Gastroesophageal sphincter (tissue), 3 donors: ENCODE results near the gene KLHL17.

Source experiments
- EP300 ChIP-seq: sonication (generic); formaldehyde crosslinking; IDR thresholded peaks from one replicate; pipeline ENCODE4 v1.6.1; 2017; ENCODE audit warnings: antibody characterized with exemption, mild to moderate bottlenecking
- POLR2A ChIP-seq, 2 donors: fragments of 450-650 bp; IDR thresholded peaks; one replicate each; pipeline ENCODE4 v1.6.1; 2017; ENCODE audit warnings: antibody characterized with exemption in 2 of 2, mild to moderate bottlenecking in 2 of 2, moderate library complexity in 1 of 2
- POLR2AphosphoS5 ChIP-seq: sonication (generic); formaldehyde crosslinking; IDR thresholded peaks from one replicate; pipeline ENCODE4 v1.6.1; 2017; ENCODE audit warnings: antibody characterized with exemption
- TF ChIP-seq, protein P1 (sequence below), 4 experiments: fragments of 200-600 bp in 2 of 4; fragments of 450-650 bp in 2 of 4; sonication (generic) in 1 of 4; IDR thresholded peaks; one replicate each; pipeline ENCODE4 v1.5.1; 2017 to 2019; ENCODE audit warnings: antibody characterized with exemption in 4 of 4, mild to moderate bottlenecking in 2 of 4, moderate library complexity in 2 of 4

DNA sequence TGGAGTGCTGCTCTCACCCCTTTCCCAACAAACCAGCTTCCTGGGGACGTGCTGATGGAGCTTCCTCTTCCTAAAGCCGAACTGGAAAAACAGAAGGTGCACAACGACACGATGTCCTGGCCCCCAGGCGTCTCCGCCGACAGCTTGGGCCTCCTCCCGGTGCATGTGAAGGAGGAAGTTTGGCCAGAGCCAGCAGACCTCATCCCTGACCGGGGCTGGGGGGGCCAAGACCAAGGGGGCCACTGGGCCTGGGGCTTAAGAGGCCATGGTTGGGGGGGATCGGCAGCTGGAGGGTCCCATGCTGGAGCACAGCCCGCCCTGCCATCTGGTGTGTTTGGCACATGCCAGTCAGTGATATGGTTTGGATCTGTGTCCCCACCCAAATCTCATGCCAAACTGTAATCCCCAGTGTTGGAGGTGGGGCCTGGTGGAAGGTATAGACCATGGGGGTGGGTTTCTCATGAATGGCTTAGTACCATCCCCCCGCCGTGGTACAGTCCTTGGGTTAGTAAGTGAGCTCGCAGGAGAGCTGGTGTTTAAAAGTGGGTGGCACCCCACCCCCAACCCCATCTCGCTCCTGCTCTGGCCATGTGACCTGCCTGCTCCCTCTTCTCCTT lies 33.1 kb downstream of the KLHL17 start:
- TF ChIP-seq, protein P1, sequence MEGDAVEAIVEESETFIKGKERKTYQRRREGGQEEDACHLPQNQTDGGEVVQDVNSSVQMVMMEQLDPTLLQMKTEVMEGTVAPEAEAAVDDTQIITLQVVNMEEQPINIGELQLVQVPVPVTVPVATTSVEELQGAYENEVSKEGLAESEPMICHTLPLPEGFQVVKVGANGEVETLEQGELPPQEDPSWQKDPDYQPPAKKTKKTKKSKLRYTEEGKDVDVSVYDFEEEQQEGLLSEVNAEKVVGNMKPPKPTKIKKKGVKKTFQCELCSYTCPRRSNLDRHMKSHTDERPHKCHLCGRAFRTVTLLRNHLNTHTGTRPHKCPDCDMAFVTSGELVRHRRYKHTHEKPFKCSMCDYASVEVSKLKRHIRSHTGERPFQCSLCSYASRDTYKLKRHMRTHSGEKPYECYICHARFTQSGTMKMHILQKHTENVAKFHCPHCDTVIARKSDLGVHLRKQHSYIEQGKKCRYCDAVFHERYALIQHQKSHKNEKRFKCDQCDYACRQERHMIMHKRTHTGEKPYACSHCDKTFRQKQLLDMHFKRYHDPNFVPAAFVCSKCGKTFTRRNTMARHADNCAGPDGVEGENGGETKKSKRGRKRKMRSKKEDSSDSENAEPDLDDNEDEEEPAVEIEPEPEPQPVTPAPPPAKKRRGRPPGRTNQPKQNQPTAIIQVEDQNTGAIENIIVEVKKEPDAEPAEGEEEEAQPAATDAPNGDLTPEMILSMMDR (IDR thresholded peaks at IDR 0.05): no peak
- no peak for TF ChIP-seq POLR2AphosphoS5
- TF ChIP-seq POLR2A (IDR thresholded peaks at IDR 0.05): no peak
- no peak for TF ChIP-seq EP300
